Astrocyte (in vitro differentiated cells and primary cell): ENCODE results near the gene ESRRA.

Experiments used
- CTCF ChIP-seq: IDR thresholded peaks from 2 replicates; pipeline ENCODE4 v1.5.1; 2011; ENCODE audit warnings: low read depth, mild to moderate bottlenecking, inconsistent platforms, low read length, moderate library complexity; ENCODE audit not compliant: insufficient read depth
- EZH2 ChIP-seq: IDR thresholded peaks from 2 replicates; pipeline ENCODE4 v1.6.1; 2012; ENCODE audit warnings: mild to moderate bottlenecking, low read length, inconsistent platforms; ENCODE audit not compliant: insufficient read depth

DNA sequence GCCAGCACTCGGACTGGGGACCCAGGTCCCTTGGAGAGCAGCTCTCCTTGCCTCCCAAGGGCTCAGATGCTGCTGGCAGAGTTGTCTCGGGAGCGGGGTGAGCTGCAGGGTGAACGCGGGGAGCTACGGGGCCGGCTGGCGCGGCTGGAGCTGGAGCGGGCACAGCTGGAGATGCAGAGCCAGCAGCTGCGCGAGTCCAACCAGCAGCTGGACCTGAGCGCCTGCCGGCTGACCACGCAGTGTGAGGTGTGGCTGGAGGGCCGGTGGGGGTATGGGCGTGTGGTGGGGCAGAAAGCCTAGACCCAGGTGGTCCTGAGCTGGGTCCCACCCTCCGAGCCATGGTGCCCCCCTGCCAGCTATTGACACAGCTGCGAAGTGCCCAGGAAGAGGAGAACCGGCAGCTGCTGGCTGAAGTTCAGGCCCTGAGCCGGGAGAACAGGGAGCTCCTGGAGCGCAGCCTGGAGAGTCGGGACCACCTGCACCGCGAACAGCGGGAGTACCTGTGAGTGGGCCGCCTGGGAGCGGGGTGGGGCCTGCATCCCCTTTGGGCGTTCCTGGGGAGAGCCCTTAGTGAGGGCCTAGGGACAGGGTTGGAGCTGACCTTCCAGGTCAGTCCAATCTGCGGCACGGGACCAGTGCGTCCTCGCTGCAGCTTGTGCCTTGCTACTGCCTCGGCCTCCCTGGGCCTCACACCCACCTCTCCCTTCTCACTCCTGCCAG lies 47.8 kb downstream of the ESRRA start:
- TF ChIP-seq CTCF (no peak), EZH2 (no peak)
